GM12874 (cell line): Measurements from ENCODE around the gene CRKL.

ENCODE experiments used
- TF ChIP-seq, protein P1 (sequence below): IDR thresholded peaks from 2 replicates; pipeline ENCODE4 v1.5.1; 2011; ENCODE audit warnings: low read depth, mild to moderate bottlenecking, control low read depth, low read length, moderate library complexity; ENCODE audit not compliant: insufficient read depth

CRKL gene

DNA sequence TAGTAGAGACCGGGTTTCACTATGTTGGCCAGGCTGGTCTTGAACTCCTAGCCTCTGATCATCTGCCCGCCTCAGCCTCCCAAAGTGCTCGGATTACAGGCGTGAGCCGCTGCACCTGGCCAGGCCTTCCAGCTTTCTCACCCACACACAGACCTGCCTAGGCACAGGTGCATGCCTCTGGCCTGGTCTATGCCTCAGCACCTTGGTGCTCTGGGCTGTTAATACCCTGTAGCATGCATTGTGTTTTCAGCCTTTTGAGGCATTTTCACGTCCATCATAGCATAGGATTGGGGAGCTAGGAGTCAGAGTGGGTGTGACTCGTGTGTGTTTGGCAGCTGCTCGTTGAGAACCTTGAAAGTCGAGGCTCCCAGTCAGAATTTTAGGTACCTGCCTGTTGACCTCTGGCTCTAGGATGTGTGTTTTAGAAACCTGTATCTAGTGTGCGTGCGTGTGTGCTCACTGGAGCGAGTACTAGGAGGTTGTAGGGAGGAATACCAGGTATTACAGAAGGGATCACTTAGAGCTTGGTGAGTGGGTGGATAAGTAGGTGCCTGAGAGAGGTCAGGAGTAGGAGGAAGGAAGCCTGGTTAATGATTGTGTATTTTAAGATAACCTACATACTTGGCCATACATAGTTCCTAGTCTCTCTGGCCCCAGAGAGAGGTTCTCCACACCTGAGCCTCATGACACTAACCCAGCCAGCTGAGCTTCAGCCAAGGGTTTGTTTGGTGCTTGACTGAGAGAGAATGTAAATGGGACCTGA is 20.0 kb downstream of the CRKL start:
- TF ChIP-seq, protein P1, sequence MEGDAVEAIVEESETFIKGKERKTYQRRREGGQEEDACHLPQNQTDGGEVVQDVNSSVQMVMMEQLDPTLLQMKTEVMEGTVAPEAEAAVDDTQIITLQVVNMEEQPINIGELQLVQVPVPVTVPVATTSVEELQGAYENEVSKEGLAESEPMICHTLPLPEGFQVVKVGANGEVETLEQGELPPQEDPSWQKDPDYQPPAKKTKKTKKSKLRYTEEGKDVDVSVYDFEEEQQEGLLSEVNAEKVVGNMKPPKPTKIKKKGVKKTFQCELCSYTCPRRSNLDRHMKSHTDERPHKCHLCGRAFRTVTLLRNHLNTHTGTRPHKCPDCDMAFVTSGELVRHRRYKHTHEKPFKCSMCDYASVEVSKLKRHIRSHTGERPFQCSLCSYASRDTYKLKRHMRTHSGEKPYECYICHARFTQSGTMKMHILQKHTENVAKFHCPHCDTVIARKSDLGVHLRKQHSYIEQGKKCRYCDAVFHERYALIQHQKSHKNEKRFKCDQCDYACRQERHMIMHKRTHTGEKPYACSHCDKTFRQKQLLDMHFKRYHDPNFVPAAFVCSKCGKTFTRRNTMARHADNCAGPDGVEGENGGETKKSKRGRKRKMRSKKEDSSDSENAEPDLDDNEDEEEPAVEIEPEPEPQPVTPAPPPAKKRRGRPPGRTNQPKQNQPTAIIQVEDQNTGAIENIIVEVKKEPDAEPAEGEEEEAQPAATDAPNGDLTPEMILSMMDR: no peak

DNA sequence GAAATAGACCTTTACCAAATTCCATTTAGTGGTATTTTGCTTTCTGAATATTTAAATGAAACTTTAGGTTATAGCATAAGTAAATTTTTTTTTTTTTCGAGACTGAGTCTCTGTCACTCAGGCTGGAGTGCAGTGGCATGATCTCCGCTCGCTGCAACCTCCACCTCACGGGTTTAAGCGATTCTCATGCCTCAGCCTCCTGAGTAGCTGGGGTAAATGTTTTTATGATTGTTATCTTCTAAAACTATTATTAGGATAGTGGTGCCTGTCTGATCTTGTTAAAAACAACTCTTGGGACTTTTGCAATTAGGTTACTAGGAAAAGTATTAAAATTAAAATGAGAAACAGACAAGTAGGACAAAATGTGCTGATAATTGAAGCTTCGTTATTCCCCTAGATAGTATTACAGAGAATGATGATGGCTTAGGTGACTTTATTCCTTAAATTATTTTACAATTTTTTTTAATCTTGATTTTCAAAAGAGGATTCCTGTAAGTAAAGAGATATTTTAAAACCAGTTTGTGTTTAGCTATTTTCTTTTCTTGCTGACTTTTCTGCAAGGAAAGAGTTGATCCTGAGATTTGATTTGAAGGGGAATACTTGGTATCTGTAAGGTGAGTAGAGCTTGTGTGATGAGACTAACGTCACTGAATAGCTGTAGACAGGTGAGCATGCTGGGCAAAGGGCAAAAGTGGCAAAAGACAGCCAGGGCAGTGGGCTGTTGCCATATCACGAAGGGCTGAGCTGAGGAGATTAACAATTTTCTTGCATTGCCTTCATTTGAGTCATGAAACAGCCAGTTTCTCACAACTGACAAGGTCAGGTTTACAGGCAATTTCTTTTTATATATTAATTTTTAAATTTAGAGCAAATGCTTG is 20.8 kb downstream of the CRKL start:
- TF ChIP-seq, protein P1: no peak

- TF ChIP-seq, protein P1: no peak
Measured at GRCh38 chr22:20940186-20940651, 23.0 kb downstream of the CRKL start.

GRCh38 chr22:20940904-20941385 is 23.7 kb downstream of the CRKL start:
- TF ChIP-seq, protein P1: no peak

DNA sequence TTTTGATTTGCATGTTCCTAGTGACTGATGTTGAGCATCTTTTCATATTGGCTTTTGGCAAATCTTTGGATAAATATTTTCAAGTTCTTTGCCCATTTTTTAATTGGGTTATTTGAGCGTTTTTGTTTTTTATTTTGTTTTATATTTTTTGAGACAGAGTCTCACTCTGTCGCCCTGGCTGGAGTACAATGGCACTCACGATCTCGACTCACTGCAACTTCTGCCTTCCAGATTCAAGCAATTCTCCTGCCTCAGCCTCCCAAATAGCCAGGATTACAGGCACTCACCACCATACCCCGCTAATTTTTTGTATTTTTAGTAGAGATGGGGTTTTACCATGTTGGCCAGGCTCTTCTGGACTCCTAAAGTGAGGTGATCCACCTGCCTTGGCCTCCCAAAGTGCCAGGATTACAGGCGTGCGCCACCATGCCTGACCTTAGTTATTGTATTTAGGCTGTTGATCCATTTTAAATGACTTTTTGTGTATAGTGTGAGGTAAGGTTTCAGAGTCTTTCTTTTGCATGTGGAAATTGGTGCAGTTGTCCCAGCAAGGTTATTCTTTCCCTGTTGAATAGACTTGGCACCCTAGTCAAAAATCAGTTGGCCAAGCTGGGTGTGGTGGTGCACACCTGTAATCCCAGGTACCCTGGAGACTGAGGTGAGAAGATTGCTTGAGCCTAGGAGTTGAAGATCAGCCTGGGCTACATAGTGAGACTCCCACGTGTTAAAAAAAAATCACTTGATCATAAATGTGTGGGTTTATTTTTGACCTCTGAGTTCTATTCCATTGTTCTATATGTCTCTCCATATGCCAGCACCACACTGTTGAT is 26.1 kb downstream of the CRKL start:
- TF ChIP-seq, protein P1: no peak

DNA sequence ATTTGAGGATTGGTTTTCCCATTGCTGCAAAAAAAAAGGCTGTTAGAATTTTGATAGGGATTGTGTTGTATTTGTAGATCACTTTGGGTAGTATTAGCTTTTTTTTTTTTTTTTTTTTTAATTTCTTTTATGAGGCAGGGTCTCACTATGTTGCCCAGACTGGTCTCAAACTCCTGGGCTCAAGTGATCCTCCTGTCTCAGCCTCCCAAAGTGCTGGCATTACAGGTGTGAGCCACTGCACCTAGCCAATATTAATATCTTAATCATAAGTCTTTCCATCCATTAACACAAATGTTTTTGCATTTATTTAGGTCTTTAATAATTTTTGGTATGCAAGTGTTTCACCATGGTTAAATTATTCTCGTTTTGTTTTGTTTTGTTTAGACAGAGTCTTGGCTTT is 26.8 kb downstream of the CRKL start:
- TF ChIP-seq, protein P1: no peak

GRCh38 chr22:20945578-20945934 is 28.3 kb downstream of the CRKL start:
- TF ChIP-seq, protein P1: no peak
